ENCODE results near the gene FCN2.

The FCN2 gene

DNA sequence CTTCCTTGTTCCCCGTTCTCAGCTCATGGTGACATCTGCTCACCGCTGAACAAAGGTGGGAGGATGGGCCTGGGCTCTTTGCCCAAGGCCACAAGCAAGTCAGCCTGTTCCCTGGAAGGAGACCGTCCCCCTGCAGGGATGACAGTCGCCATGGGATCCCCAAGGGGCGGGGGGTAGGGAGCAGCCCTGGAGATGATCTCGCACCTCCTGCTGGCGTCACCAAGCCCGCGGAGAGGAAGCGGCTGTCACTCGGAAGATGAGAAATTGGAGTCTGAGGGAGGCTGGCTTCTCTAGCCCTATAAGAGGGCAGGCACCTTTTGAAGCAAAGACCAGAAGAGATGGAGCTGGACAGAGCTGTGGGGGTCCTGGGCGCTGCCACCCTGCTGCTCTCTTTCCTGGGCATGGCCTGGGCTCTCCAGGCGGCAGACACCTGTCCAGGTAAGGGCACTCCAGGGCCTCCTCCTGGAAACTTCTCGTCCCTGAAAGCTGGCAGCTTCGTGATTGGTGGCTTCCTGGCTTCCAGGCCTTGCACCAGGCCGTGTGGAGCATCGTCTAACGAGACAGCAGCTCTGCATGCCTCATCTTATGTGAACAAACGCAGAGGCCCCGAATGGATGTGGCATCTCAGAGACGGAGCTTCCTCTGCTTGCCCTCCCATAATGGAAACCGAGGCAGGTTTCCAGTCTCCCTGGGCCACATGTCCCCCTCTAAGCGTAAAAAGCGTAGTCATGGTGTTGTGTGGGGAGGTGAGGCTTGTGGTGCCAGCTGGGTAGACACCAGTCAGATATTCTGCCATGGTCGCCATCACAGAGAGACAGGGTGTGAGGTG, at the start of gene FCN2:
Gene FCN2, plus strand, starts transcription at position 327 of the 829 bp plus-strand sequence. Its CDS starts 12 bp downstream, at position 339.
- DNase-seq: no peak

- DNase-seq: no peak
Measured at GRCh38 chr9:134830926-134831720, 49.5 kb upstream of the FCN2 start.

- DNase-seq: no peak
Measured at GRCh38 chr9:134832471-134832870, 48.1 kb upstream of the FCN2 start.

- no peak for DNase-seq
Measured at GRCh38 chr9:134833294-134833880, 47.2 kb upstream of the FCN2 start.

DNA sequence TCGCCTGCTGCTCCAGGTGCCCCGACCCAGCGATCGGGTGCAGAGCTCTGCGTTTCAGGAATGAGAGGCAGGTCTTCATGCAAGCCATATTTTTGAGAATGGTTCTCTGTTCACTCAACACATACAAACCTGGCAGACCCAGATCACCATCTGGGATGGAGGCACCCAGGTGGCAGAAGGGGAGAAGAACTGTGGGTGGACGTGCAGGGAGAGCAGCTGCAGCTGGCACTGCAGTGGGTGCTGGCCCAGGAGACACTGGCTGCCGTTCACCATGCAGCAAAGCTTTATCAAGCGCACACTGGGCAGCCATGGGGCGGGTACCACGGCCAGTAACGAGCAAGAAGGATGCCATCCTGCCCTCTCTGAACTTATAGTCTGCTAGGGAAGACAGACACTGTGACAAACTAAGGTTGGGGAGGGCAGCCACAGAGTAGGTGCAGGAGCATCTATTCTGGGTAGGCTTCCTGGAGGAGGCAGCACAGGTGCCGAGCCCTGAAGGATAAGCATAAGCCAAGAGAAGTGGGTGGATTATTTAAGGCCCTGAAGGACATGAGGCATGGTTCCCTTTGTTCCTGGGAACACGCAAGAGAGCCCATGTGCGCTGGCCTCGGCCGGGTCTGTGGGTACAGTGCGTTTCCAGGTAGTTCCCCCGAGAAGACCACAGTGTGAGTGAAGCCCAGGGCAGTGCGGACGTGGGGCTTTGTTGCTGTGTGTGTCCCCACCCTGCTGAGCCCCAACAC, 46.2 kb upstream of the FCN2 start:
- no peak for DNase-seq

DNA sequence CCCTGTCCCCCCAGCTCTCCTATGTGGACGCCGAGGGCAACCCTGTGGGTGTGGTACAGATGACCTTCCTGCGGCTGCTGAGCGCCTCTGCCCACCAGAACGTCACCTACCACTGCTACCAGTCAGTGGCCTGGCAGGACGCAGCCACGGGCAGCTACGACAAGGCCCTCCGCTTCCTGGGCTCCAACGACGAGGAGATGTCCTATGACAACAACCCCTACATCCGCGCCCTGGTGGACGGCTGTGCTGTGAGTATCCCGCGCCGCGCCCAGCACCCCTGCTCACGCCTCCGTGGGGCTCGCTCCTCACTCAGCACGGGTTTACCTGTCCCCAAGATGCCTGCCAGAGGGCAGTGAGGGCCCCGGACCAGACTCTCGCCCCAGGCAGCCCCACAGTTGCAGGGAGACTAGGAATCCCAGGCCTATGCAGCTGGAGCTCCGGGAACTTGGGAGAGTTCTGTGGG, 45.6 kb upstream of the FCN2 start:
- DNase-seq: no peak

DNA sequence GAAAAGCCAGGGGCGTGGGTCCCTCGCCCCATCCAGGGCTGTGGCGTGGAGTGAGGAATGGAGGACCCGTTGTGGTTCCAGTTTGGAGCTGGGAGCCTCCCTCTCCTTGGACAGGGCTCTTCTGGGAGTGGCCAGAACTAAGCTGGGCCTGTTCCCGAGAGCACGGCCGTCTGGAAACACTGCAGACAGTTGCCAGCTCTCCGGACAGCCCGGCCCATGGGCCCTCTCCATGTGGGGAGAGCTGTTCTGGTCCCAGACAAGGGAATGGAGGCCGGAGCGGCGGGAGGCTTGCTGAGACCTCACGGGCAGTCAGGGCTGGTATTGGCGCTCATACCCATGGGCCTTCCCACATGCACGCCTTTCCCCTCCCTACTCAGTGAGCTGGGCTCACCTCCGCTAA, 45.2 kb upstream of the FCN2 start:
- no peak for DNase-seq

- no peak for DNase-seq
Measured at GRCh38 chr9:134835987-134836386, 44.6 kb upstream of the FCN2 start.

- DNase-seq: no peak
Measured at GRCh38 chr9:134836406-134836970, 44.1 kb upstream of the FCN2 start.

DNA sequence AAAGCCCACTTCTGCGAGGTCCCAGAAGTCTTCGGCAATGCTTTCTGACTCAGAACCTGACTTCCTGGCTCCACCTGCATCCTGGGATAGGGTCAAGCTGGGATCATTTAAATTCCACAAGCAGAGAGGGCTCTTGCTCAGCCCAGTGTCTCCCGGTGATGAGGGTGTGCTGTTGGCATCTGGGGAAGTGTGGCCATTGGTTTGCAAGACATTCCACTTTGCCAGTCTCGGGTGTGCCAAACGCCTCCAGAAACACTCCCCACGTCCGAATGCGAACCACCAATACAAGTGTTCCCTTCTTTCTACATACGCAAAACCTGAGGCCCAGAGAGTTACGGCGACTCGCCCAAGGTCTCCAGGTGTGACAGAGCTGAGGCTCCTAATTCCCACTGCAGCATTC, 43.1 kb upstream of the FCN2 start:
- DNase-seq: no peak

GRCh38 chr9:134838651-134839454, 41.8 kb upstream of the FCN2 start:
- DNase-seq: no peak

DNA sequence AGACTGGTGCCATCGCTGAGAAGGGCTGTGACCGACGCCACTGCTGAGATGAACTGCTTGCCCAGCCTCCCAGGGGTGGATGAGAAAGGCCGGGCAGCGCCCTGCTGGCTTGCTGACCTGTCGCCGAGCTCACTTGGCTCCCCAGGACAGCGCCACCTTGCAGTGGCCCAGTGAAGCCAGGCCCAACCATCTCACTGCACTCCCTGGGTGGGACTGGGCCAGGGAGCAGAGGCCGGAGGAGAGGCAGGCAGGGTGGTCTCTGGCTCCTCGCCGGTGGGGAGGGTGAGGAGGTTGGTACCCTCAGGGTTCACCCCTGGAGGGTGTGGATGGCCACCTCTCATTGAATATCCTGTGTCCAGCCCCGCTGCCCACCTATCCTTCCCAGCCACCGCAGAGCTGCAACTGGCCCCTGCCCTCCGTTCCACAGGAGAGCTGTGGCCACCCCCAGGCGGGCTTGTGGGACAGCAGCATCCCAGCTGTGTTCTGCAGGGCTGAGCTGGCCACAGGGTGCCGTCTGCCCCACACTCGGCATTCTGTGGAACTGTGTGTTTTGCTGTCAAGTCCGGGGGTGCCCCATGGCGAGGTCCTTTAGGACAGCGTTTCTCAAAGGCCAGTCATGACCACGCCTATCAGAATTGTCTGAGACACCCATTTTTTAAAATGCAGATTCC, 41.0 kb upstream of the FCN2 start:
- no peak for DNase-seq

GRCh38 chr9:134840511-134840910, 40.1 kb upstream of the FCN2 start:
- no peak for DNase-seq

GRCh38 chr9:134841180-134841904, 39.3 kb upstream of the FCN2 start:
- no peak for DNase-seq

GRCh38 chr9:134842321-134842720, 38.3 kb upstream of the FCN2 start:
- no peak for DNase-seq

- DNase-seq: no peak
Measured at GRCh38 chr9:134843740-134844139, 36.9 kb upstream of the FCN2 start.

GRCh38 chr9:134844821-134845220, 35.8 kb upstream of the FCN2 start:
- DNase-seq: no peak

GRCh38 chr9:134846187-134846586, 34.4 kb upstream of the FCN2 start:
- no peak for DNase-seq

GRCh38 chr9:134846699-134847098, 33.9 kb upstream of the FCN2 start:
- no peak for DNase-seq

DNA sequence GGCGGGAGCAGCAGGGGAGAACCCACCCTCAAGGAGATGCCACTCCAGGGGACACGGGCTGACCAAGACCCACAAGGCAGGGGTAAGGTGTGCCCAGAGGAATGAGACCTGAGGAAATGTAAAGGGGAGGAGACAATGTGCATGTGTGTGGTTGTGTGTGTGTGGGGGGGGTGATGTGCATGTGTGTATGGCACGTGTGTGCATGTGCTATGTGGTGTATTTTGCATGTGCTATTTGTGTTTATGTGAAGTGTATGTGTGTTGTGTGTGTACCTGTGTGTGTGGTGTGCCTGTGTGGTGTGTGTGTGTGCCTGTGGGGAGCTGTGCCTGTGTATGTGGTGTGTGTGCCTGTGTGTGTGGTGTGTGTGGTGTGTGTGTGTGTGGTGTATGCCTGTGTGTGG, 33.5 kb upstream of the FCN2 start:
- no peak for DNase-seq

Data from inflammatory macrophage treated with lipopolysaccharide for 4 hours (primary cell).